ENCODE measurements around the gene SLC22A23.
A peak's percentile ranks its signal among the peaks of the same experiment; 100 is the strongest.
"Not testable (repeated sequence)": the region's sequence is repeated elsewhere in the genome, so short reads cannot be mapped to it uniquely, and the experiment has no call there.

SLC22A23 gene

DNA sequence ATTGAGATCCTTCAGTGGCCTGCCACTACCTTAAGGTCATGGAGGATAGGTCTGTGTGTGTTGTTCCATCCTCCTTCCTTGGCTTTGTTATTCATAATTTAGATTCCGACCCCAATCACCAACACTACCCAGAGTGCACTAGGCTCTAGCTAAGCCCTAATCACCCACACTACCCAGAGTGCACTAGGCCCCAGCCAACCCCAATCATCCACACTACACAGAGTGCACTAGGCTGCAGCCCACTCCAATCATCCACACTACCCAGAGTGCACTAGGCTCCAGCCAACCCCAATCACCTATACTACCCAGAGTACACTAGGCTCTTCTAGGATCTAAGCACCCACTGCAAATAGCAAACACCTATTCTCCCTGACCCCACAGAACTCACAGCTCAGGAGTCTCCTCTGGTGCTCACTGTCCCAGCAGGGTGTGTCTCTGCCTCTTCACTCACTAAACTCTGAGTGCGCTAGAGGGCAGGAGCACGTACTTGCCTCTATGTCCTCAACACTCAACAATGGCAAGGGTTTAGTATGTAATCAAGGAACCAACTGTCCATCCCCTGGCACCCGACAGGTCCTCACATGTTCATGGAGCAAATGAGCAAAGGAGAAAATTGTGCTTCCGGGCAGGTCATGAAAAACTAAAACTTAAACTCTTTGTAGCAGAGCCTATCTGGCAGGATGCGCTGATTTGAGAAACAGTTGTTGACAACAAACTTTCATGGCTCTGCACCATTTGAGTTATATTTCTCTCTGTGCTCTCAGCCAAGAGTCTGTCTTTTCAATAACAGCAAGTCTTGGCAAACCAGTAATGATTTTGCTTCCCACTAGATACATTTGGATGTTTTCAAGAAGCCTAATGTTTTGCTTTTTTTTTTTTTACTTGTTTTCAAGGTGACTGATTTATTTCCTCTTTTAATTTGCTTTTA, 54.3 kb downstream of the SLC22A23 start:
- no peak for DNase-seq

DNA sequence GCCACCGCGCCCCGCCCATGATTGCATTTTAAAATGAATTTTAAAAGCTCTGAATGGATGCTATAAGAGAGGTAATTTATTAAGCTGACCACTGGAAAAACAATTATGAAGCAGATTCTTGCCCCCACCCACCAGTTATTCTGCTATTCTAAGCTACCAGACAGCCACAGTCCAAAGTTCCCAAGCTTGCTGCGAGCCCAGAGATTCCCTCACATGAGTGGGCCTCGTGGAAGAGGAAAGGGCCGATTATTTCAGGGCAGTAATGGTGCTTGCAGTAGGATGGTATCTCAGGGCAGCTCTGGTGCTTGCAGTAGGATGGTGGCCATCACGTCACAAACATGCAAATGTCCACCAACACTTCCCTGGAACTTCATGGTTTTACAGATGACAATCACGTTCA, 56.7 kb downstream of the SLC22A23 start:
- no peak for DNase-seq

DNA sequence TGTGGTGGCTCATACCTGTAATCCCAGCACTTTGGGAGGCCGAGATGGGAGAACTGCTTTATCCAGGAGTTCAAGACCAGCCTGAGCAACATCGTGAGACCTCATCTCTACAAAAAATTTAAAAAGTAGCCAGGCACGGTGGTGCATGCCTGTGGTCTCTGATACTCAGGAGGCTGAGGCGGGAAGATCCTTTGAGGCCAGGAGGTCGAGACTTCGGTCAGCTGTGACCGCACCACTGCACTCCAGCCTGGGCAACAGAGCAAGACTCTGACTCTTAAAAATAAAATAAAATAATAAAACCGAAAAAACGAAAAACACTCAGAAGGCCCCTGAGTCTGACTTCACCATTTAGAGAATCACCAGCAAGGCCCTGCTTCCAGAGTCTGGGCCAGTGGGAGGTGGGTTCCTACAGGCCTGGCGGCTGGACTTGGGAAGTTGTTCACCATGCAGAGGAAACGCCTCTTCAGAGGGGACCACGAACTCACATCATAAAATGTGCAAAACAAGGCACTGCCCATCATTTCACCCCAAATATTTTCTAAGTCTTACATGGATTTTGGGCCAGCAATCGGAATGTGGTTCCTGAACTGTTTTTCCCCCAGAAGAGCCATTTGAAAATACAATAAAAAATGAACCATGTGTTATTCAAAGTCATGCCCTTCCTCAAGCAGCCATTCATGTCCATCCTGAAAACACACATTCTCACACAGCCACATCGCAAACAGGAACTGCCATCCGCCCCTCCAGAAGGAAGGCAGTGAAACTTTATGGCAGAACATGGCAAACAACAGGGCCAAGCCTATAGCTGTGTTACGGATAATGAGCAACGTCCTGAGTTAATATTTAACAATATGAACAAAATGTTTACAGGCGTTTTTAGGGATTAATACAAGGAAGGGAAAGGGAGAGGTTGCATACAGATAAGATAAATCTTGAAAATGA, 57.8 kb downstream of the SLC22A23 start:
- no peak for DNase-seq

DNA sequence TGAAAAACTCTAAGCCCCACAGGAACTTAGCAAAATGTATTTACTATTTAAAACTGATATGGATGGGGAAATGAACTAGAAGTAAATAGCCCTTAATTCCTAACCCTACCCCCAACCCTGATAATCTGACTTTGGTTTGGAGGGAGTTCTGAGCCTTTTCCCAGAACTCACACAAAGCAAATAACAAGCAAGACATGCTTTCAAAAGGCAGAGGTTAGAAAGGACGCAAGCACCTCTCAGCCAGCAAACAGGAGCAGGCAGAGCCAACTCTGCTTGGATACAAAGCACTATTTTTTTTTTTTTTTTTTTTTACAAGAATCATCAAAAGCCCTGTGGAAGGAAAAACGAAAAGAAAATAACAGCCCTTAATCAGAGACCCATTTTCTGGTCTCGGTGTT, 58.7 kb downstream of the SLC22A23 start:
- no peak for DNase-seq

DNA sequence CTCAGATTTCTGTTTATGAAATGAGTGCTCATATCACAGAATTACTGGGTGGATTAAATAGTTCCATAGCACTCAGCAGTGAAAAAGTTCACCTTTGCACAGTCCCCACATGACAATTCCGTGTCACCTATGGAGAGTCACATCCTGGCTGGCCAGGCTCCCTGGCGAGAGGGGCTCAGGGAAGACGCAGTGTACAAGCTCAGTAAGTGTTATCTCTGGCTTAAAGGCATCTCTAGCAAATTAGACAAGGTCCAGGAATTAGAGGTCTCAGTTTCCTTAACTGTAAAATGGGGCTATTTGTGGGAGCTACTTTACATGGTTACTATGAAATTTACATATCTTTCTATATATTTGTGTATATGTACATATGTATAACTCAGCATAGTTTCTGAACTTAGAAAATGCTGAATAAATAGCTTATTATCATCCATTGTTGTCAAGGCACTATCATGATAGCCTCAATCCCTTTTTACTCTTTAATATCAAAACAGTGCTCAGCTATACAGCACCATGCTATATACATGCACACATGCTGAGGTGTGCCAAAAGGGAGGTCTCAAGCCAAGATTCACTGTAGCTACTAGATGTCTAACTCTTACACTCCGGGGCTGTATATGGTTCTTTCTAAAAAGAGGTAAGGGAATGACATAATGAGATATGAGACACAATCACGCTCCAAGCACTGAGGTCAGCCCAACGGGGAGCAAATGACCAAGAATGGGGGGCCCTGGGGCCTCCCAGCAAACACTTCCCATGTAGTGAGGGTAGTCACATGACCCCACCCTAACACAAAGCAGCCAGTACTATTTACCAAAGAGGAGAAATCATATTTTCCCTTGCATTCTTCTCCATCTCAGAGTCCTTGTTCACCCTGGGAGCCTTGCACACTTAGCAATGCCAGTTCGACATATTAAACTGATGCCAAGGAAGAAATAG, 59.4 kb downstream of the SLC22A23 start:
- no peak for DNase-seq

DNA sequence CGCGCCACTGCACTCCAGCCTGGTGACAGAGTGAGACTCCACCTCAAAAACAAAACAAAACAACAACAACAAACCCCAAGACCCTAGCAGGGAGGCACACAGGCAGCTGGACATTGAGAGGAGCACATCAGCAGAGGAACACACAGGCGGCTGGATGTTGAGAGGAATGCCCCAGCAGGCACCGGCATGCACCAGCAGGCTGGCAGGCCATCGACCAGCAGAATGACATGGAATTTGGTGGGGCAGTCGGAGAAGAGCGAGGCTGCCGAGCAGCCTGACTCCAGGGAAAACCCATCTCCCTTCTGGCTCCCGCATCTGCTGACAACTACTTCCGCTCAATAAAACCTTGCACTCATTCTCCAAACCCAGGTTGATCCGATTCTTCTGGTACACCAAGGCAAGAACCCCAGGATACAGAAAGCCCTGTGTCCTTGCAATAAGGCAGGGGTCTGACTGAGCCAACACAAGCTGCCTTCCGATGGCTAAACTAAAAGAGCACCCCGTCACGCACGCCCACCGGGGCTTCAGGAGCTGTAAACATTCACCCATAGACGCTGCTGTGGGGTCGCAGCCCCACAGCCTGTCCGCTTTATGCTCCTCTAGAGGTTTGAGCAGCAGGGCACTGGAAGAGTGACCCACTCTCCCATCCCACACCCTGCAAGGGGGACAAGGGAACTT, 60.2 kb downstream of the SLC22A23 start:
- no peak for DNase-seq

DNA sequence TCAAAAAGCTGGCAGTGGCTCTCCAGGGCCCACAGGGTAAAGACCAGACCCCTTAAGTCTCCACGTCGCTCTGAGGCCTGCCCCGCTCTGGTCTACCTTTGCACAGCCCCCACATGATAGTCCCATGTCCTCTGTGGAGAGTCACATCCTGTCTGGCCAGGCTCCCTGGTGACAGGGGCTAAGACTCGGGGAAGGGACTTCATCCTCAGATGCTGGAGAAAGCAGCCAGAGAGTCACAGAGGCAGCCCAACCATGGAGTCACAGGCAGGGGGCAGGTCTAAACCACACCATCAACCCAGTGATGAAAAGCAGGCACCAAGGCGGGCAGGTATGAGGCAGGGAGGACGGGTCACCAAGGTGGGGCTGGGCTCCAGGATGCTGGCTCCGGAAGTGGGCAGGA, 62.2 kb downstream of the SLC22A23 start:
- DNase-seq: no peak

DNA sequence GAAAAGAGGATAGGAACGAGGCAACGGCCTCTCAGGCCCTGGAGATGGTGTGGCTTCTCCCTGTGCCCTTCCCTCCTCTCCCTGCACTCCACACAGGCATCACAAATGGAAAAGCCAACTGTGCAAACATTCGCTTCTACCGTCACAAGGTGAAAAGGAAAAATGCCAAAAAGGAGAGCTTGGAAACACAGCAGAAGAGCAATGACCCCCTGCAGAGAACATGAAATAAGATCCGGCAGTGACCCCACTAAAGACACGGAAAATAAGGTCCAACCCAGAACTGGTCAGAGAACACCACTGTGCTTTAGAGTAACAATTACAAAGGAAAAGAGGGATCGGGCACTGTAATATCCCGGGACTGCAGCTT, 63.0 kb downstream of the SLC22A23 start:
- DNase-seq: no peak

DNA sequence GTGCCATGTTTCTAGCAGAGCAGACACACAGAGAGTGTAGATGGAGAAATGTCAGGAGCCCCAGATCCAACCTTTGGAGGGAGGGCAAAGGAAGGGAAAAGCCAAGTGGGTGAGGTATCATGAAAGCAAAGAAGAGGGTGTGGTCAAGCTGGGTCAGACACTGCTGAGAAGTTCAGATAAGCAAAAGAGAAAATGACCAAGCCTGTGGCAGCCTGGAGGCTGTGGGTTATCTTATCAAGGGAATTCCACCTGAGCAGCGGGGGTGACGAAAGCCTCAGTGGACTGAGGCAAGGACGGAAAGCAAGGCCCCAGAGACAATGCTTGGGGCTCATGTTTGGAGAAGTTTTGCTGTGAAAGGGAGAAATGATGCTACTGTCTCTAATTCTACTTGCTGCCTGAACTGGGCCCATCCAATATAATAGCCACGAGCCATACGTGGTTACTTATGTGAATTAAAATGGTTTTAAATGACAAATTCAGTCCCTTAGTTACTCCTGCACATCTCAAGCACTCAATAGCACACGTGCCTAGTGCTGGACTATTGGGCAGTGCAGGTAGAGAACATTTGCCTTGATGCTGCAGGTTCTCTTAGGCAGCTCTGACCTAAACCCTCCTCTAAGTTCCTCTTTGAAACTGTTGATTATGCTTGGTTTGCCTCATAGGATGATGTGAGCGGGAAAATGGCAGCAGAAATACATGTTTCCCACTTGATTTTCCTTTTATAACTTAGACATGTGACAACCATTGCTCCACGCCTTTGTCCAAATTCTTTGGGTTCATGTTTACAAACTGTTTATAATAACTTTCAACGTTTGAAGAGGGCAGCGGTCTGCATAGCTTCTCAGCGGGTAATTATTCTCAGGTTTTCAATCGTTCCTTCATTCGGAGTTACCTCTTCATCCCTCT, 63.7 kb downstream of the SLC22A23 start:
- no peak for DNase-seq

DNA sequence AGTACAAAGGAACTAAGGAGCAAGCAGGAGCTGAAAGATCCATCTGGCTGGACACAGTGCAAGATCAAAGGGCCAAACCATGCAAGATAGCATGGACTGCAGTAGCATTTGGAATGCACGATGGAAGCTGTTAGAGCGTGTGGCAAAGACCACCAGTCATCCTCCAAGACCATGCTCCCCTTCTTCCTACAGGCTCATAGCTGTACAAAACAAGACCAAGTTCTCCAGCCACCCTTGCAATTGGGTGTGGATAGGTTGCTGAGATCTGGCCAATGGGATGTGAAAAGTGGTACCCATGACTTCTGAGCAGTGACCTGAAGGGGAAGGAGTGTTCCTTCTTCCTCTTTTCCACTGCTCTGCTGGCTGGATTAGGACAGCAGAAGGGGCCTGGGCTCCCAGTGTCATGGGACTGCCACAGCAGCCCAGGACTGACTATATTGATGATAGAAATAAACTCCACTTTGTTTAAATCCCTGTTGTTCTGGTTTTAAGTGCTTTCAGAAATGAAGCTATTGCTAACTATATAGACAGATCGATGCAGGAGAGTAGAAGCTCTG, 64.9 kb downstream of the SLC22A23 start:
- DNase-seq: no peak

DNA sequence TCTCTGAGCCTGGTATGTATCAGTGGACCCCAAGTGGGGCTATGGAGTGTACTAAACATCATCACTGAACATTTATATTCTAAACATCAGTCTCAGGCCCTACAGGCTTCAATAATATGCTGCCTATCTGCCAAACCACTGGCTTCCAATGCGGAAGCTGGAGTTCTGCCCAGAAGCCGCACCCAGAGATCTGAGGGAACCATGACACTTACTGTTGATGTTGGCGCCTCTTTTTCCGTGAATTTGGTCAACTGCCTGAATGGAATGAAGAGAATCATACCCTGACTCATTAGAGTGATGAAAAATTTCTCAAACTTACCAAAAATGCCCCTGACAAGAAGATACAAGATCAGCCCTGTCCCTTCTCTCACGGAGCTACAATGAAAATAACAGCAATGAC, 66.2 kb downstream of the SLC22A23 start:
- peak; percentile 58 for DNase-seq

DNA sequence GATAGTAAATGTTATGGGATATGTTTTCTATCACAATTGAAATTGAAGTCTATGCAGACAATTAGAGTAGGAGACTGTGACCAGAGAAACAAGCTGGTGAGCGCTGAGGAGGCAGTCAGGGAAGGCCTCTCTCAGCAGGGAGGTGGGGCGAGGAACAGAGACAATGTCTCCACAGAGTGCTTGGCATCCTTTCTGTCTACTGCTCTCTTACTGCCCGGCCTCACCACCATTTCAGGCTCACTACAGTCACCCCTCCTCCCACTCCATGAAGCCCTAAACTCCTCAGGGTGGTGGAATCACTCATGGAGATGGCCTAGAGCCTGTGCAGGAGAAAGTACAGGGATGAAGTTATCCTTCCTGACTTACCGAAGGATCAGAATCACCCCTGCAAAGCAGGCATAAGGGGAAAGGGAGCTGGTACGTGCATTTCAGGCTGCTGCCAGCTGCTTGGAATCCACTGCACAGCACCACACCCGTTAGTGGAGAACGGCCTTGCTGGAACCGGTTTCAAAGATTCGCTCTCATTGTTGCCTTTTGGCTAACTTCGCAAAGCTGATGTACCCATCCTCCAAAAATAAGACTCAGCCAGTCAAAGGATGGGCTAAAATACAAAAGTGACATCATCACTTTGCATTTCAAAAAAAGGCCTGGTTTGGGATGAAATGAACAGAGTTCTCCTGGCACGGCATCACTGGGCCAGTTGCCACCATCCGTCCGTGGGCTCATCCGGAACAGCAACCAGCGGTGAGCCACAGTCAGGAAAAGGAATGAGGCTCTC, 67.3 kb downstream of the SLC22A23 start:
- no peak for DNase-seq

DNA sequence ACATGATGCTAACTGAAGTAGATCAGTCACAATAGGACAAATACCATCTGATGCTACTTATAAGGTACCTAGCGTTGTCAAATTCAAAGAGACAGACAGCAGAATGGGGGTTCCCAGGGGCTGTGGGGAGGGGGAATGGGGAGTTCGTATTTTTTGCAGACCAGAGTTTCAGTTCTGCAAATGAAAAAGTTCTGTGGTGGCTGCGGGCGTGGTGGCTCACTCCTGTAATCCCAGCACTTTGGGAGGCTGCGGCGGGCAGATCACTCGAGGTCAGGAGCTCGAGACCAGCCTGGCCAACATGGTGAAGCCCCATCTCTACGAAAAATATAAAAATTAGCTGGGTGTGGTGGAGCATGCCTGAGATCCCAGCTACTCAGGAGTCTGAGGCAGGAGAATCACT, 68.1 kb downstream of the SLC22A23 start:
- no peak for DNase-seq

DNA sequence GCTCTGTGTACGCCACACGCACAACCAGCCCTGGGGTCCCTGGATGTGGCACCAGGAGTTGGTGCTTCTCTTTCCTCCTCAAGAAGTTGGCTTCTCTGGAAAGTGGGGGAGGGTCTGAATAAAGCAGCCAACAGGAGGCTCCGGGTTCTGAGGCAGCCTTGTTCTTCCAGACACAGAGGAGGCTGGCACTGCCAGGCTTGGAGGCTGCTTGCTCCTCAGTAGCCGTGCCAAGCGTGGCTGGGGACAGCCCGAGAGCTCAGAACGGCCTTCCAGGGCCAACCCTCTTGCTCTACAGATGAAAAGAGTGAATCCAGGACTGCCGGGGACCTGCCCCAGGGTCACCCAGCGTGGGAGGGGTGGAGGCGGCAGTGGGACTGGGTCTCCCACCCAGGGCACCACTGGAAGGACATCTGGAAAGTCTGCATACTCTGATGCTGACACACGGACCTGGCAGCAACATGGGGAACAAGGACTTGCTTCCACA, 70.4 kb downstream of the SLC22A23 start:
- DNase-seq: no peak

DNA sequence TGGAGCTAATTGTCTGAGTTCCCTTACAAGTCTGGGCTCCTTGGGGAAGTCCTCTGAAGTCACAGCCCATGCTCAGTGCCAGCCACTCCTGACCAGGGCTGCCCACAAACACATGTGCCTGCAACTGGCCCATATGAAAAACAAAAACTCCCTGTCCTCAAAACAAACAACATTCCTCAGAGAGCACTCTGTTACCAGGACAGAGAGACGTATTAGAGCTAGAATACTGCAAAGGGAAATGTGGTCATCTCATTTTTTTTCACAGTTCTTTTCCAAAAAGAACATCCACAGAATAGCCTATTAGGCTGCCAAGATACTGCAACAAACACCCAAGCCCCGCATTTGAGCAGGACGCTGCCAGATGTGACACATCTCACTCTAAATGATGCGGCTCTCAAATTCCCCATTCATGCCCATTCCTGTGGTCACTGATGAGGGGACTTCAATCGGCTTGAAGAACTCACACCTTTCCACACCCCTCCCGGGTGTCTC, 71.1 kb downstream of the SLC22A23 start:
- DNase-seq: no peak

DNA sequence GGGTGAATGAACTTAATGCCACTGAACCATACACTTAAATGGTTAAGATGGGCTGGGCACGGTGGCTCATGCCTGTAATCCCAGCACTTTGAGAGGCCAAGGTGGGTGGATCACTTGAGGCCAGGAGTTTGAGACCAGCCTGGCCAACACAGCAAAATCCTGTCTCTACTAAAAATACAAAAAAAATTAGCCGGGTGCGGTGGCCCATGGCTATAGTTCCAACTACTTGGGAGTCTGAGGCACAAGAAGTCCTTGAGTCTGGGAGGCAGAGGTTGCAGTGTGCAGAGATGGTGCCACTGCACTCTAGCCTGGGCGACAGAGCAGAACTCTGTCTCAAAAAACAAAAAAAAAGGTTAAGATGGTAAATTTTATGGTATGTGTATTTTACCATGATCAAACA, 71.7 kb downstream of the SLC22A23 start:
- not testable (repeated sequence) for DNase-seq

DNA sequence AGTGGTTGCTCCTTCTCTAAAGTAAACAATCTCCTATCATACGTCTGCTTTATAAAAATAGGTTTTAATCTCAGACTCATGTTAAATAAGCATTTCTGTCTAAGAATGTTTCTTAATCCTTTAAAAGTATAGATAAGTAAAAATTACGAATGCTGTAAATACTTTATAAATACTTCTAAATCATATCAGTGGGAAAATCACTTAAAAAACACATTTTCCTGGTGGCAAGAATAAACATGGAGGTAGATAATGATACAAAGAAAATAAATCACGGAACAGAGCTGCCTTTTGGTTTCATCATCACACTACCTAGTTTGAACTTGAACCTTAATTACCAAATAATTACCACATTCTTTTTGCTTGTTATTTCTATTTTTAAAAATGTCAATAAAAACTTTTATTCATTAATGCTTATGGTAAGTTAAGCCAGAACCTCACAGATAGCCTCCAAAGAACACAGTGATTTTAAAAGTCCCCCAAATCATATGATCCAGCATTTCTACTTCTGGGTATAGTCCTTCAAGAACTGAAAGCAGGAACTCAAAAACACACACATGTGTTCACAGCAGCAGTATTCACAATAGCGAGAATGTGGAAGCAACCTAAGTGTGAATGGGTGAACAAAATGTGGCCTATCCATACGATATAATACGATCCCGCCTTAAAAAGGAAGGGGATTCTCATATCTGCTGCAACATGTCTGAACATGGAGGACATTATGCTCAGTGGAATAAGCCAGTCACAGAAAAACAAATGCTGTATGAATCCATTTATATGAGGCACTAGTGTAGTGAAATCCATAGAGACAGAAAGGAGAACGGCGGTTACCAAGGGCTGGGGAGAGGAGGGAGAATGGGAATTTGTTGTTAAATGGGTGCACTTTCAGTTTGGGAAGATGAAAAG, 72.4 kb downstream of the SLC22A23 start:
- DNase-seq: no peak

DNA sequence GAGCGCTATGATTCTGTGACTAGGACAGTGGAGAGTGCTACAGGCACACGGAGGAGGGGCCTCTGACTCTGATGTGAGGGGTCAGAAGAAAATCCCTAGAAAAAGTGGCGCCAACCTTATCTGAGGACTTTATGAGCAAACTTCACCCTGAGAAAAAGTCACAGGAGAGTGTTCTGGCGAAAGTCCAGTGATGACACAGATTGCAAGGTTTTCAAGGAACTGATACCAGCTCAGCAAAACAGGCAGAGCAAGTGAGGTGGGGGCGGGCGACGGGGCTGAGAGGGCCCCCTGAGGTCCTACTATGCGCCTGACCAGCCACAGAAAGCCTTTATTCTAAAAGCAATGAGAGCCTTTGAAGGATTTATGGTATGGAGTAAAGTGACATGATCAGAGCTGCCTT, 73.3 kb downstream of the SLC22A23 start:
- DNase-seq: no peak

Data from HCEC 1CT (cell line).